ENCODE results near the gene PRKN.

PRKN gene

DNA sequence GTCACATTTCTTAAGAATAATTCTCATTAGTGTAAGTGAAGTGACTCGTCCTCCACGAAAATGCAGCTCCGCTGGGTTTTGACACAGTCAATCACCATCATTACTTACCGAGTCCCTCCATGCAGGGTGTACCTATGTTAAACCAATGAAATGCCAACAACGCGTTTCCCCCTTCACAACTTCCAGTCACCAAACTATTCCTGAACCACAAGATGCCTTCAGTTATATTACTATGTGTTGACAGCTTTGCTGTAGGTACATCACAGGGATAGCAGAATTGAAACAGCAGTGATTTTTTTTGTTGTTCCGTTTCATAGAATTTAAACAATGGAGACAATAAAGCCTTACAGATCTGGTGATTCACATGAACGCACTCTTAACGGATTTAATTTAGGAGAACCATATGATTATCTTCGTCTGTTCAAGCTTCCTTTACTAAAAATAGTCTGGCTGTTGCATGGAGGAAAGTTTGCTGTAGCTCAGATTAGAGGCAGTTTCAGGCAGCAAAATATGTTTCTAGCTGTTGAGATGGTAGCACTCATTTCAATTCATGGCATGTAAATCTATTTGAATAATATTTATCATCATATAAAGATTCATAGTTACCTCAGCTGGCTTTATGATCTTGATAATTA lies 652.8 kb downstream of the PRKN start:
- H3K27ac ChIP-seq (ENCODE audit: low read depth, low read length) = no peak overlapping the region
- peaks cover 0 to 6% (median 3%) of the 10 kb centered on the region in 5 donors for H3K9me3 ChIP-seq (ENCODE audit: control insufficient read depth in 5 of 5, low read length in 5 of 5)
- no peaks in the 10 kb centered on the region for H3K4me1 ChIP-seq (ENCODE audit: control insufficient read depth in 5 of 5, insufficient read depth in 5 of 5, low read length in 5 of 5)
- H3K9ac ChIP-seq (ENCODE audit: low read length in 5 of 5) = no peak overlapping the region
- H3K27me3 ChIP-seq (ENCODE audit: control insufficient read depth in 5 of 5, insufficient read depth in 4 of 5, low read length in 5 of 5) = no peaks in the 10 kb centered on the region
- H3K4me3 ChIP-seq (ENCODE audit: low read depth in 1 of 5, low read length in 5 of 5) = no peak overlapping the region
- no peaks in the 10 kb centered on the region for H3K36me3 ChIP-seq (ENCODE audit: control insufficient read depth in 5 of 5, insufficient read depth in 5 of 5, low read length in 5 of 5)

DNA sequence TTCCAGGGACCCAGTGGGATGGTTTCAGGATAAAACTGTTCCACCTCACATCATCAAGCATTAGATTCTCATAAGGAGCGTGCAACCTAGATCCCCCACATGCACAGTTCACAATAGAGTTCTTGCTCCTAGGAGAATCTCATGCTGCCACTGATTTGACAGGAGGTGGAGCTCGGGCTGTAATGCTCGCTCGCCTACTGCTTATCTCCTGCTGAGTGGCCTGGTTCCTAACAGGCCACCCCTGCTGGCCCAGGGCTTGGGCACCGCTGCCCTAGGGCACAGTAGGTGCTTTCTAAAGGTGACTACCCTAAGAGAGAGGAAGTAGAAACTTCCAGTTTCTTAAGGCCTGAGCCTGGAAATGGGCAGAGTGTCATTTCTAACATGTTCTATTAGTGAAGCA lies 656.9 kb downstream of the PRKN start:
- H3K36me3 ChIP-seq (ENCODE audit: control insufficient read depth in 5 of 5, insufficient read depth in 5 of 5, low read length in 5 of 5) = no peaks in the 10 kb centered on the region
- H3K9ac ChIP-seq (ENCODE audit: low read length in 5 of 5) = no peak overlapping the region
- H3K9me3 ChIP-seq (ENCODE audit: control insufficient read depth in 5 of 5, low read length in 5 of 5) = peaks cover 0 to 15% (median 5%) of the 10 kb centered on the region in 5 donors
- no peaks in the 10 kb centered on the region for H3K27me3 ChIP-seq (ENCODE audit: control insufficient read depth in 5 of 5, insufficient read depth in 4 of 5, low read length in 5 of 5)
- H3K27ac ChIP-seq (ENCODE audit: low read depth, low read length) = no peak overlapping the region
- no peak overlapping the region for H3K4me3 ChIP-seq (ENCODE audit: low read depth in 1 of 5, low read length in 5 of 5)
- H3K4me1 ChIP-seq (ENCODE audit: control insufficient read depth in 5 of 5, insufficient read depth in 5 of 5, low read length in 5 of 5) = no peaks in the 10 kb centered on the region

DNA sequence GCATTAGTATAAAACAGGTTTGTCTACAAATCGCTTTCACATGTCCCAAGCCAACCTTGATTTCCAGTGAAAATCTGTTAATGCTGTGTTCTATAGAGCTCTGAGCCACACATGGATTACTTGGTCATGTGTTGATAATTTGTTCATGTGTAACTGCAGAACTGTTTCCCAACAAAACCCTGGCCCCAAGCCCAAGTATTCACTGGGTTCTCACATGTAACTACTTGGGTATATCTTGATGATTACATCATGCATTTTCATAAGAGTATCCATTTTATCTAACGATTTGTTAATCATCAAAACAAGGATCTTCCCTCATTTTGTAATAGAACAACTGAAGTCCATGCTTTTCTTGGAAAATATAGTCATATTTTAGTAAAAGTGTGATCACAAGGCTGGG lies 657.6 kb downstream of the PRKN start:
- no peak overlapping the region for H3K4me3 ChIP-seq (ENCODE audit: low read depth in 1 of 5, low read length in 5 of 5)
- no peak overlapping the region for H3K9ac ChIP-seq (ENCODE audit: low read length in 5 of 5)
- H3K27ac ChIP-seq (ENCODE audit: low read depth, low read length) = no peak overlapping the region
- no peaks in the 10 kb centered on the region for H3K27me3 ChIP-seq (ENCODE audit: control insufficient read depth in 5 of 5, insufficient read depth in 4 of 5, low read length in 5 of 5)
- H3K9me3 ChIP-seq (ENCODE audit: control insufficient read depth in 5 of 5, low read length in 5 of 5) = peaks cover 0 to 15% (median 5%) of the 10 kb centered on the region in 5 donors
- no peaks in the 10 kb centered on the region for H3K36me3 ChIP-seq (ENCODE audit: control insufficient read depth in 5 of 5, insufficient read depth in 5 of 5, low read length in 5 of 5)
- no peaks in the 10 kb centered on the region for H3K4me1 ChIP-seq (ENCODE audit: control insufficient read depth in 5 of 5, insufficient read depth in 5 of 5, low read length in 5 of 5)

DNA sequence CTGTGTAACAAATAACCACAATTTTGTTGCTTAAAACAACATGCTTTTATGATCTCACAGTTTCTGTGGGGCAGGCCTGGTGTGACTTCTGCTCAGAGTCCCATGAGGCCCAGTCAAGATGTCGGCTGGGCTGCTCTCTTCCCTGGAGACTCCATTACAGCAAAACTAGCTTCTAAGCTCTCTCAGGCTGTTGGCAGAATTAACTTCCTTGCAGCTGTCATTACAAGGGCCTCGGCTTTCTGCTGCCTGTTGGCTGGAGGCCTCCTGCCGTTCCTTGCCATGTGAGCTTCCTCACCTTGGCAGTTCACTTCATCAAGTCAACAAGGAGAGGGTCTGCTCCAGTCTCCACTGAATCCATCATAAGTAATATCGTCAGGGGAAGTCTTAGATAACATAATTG lies 659.2 kb downstream of the PRKN start:
- Histone ChIP-seq H3K27me3 (ENCODE audit: control insufficient read depth in 5 of 5, insufficient read depth in 4 of 5, low read length in 5 of 5) (no peaks in the 10 kb centered on the region), H3K36me3 (ENCODE audit: control insufficient read depth in 5 of 5, insufficient read depth in 5 of 5, low read length in 5 of 5) (no peaks in the 10 kb centered on the region), H3K4me3 (ENCODE audit: low read depth in 1 of 5, low read length in 5 of 5) (no peak overlapping the region), H3K9me3 (ENCODE audit: control insufficient read depth in 5 of 5, low read length in 5 of 5) (peaks cover 0 to 15% (median 5%) of the 10 kb centered on the region in 5 donors), H3K9ac (ENCODE audit: low read length in 5 of 5) (no peak overlapping the region), H3K4me1 (ENCODE audit: control insufficient read depth in 5 of 5, insufficient read depth in 5 of 5, low read length in 5 of 5) (no peaks in the 10 kb centered on the region), H3K27ac (ENCODE audit: low read depth, low read length) (no peak overlapping the region)

DNA sequence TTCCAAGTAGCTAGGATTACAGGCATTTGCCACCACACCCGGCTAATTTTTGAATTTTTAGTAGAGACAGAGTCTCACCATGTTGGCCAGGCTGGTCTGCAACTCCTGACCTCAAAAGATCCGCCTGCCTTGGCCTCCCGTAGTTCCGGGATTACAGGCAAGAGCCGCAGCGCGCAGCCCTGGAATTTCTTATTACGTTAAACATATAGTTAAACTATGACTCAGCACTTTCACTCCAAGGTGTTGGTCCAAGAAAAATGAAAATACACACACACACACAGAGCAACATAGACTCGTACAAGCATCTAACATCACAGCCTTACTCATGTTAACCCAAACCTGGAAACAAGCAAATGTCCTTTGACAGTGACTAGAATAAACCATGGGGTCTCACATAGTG lies 663.9 kb downstream of the PRKN start:
- H3K4me1 ChIP-seq (ENCODE audit: control insufficient read depth in 5 of 5, insufficient read depth in 5 of 5, low read length in 5 of 5) = no peaks in the 10 kb centered on the region
- H3K36me3 ChIP-seq (ENCODE audit: control insufficient read depth in 5 of 5, insufficient read depth in 5 of 5, low read length in 5 of 5) = no peaks in the 10 kb centered on the region
- no peaks in the 10 kb centered on the region for H3K27me3 ChIP-seq (ENCODE audit: control insufficient read depth in 5 of 5, insufficient read depth in 4 of 5, low read length in 5 of 5)
- no peak overlapping the region for H3K9ac ChIP-seq (ENCODE audit: low read length in 5 of 5)
- no peak overlapping the region for H3K27ac ChIP-seq (ENCODE audit: low read depth, low read length)
- H3K9me3 ChIP-seq (ENCODE audit: control insufficient read depth in 5 of 5, low read length in 5 of 5) = peaks cover 0 to 8% (median 0%) of the 10 kb centered on the region in 5 donors
- H3K4me3 ChIP-seq (ENCODE audit: low read depth in 1 of 5, low read length in 5 of 5) = no peak overlapping the region

DNA sequence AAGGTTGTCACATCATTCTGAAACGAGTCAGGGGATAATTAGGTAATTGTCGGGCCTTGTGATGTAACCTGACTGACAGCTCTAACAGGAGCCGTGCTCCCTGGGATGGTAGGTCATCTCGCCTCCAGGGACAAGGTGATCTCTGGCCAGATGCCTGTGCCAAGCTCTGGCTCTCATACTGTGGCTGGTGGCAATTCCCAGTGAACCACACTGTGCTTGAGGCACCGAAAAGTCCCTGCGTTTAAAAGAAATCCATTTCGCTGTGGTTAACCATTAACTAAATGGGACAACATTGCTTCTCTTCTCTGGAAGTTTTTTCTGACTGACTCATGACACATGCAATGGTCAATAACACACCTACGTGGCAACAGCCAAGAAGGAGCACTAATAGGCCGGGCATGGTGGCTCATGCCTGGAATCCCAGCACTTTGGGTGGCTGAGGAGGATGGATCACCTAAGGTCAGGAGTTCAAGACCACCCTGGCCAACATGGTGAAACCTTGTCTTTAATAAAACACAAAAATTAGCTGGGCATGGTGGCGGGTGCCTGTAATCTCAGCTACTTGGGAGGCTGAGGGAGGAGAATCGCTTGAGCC lies 669.2 kb downstream of the PRKN start:
- Histone ChIP-seq H3K36me3 (ENCODE audit: control insufficient read depth in 5 of 5, insufficient read depth in 5 of 5, low read length in 5 of 5) (no peaks in the 10 kb centered on the region), H3K27me3 (ENCODE audit: control insufficient read depth in 5 of 5, insufficient read depth in 4 of 5, low read length in 5 of 5) (no peaks in the 10 kb centered on the region), H3K27ac (ENCODE audit: low read depth, low read length) (no peak overlapping the region), H3K9ac (ENCODE audit: low read length in 5 of 5) (no peak overlapping the region), H3K4me3 (ENCODE audit: low read depth in 1 of 5, low read length in 5 of 5) (no peak overlapping the region), H3K9me3 (ENCODE audit: control insufficient read depth in 5 of 5, low read length in 5 of 5) (no peaks in the 10 kb centered on the region), H3K4me1 (ENCODE audit: control insufficient read depth in 5 of 5, insufficient read depth in 5 of 5, low read length in 5 of 5) (no peaks in the 10 kb centered on the region)

DNA sequence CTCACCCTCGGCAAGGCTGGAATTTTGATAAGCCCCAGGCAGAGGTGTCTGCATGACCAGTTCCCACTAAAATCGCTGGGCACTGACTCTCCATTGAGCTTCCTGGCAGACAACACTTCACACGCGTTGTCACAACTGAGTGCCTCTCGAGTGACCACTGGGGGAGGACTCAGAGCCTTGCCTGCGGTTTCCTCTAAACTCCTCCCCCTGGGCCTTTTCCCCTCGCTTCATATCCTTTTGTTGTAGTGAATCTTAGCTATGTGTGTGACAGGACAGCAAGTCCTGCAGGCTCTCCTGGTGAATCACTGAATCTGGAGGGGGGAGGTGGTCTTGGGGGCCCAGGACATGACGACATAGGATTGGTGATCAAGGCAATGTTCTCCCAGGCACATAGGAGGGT lies 670.8 kb downstream of the PRKN start:
- Histone ChIP-seq H3K4me3 (ENCODE audit: low read depth in 1 of 5, low read length in 5 of 5) (no peak overlapping the region), H3K27me3 (ENCODE audit: control insufficient read depth in 5 of 5, insufficient read depth in 4 of 5, low read length in 5 of 5) (no peaks in the 10 kb centered on the region), H3K4me1 (ENCODE audit: control insufficient read depth in 5 of 5, insufficient read depth in 5 of 5, low read length in 5 of 5) (no peaks in the 10 kb centered on the region), H3K27ac (ENCODE audit: low read depth, low read length) (no peak overlapping the region), H3K9me3 (ENCODE audit: control insufficient read depth in 5 of 5, low read length in 5 of 5) (no peaks in the 10 kb centered on the region), H3K36me3 (ENCODE audit: control insufficient read depth in 5 of 5, insufficient read depth in 5 of 5, low read length in 5 of 5) (no peaks in the 10 kb centered on the region), H3K9ac (ENCODE audit: low read length in 5 of 5) (no peak overlapping the region)

DNA sequence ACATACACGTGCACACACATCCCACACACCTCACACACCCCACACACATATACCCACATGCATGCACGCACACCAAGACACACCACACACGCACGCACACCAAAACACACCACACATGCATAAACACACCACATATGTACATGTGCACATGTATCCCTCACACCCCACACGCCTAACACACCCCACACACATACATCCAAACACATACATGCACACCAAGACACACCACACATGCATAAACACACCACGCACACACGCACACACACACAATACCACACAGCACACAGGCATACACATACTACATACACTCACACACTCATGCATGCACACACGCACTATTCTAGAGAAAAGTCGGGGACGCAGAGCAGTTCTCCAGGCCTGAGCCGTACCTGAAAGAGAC lies 671.5 kb downstream of the PRKN start:
- Histone ChIP-seq H3K9me3 (ENCODE audit: control insufficient read depth in 5 of 5, low read length in 5 of 5) (no peaks in the 10 kb centered on the region), H3K27me3 (ENCODE audit: control insufficient read depth in 5 of 5, insufficient read depth in 4 of 5, low read length in 5 of 5) (no peaks in the 10 kb centered on the region), H3K27ac (ENCODE audit: low read depth, low read length) (no peak overlapping the region), H3K4me1 (ENCODE audit: control insufficient read depth in 5 of 5, insufficient read depth in 5 of 5, low read length in 5 of 5) (no peaks in the 10 kb centered on the region), H3K9ac (ENCODE audit: low read length in 5 of 5) (no peak overlapping the region), H3K4me3 (ENCODE audit: low read depth in 1 of 5, low read length in 5 of 5) (no peak overlapping the region), H3K36me3 (ENCODE audit: control insufficient read depth in 5 of 5, insufficient read depth in 5 of 5, low read length in 5 of 5) (no peaks in the 10 kb centered on the region)

DNA sequence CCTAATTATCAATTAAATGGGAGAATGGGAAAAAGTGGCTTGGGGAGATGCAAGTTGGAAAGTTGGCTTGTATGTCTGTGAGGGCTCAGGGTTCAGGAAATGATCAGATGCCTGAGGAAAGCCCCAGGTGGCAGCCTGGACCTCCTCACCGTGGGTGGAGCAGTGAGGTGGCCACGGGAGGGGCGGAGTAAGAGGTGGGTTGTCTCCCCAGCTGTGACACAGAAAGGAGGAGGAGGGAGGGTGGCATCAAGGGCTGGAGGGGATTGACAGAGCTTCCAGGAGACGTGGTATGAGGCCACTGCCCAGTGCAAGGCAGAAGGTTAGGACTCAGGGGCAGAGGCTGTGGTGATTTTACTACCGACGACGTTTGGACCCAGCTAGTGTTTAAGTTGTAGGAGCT lies 672.2 kb downstream of the PRKN start:
- H3K27ac ChIP-seq (ENCODE audit: low read depth, low read length) = no peak overlapping the region

DNA sequence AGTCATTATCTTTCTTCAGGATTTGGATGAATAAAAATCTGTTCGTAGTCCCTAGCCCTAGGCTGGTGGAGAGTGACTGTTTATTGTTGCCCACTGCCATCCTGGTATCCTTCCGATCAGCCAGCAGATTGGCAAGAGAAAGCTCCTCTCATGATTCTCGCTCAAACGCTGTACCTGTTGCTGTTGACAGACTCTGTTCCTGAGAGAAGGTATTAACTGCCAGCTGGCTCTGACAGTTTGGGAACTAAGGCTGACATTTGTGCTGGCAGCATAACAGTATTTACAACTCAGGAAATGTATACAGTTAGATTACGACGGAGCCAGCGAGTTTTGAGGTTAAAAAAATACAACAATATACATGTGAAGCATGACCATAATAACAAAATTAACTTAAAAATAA lies 674.5 kb downstream of the PRKN start:
- Histone ChIP-seq H3K9me3 (ENCODE audit: control insufficient read depth in 5 of 5, low read length in 5 of 5) (no peaks in the 10 kb centered on the region), H3K27me3 (ENCODE audit: control insufficient read depth in 5 of 5, insufficient read depth in 4 of 5, low read length in 5 of 5) (no peaks in the 10 kb centered on the region), H3K27ac (ENCODE audit: low read depth, low read length) (no peak overlapping the region), H3K4me1 (ENCODE audit: control insufficient read depth in 5 of 5, insufficient read depth in 5 of 5, low read length in 5 of 5) (no peaks in the 10 kb centered on the region), H3K9ac (ENCODE audit: low read length in 5 of 5) (no peak overlapping the region), H3K36me3 (ENCODE audit: control insufficient read depth in 5 of 5, insufficient read depth in 5 of 5, low read length in 5 of 5) (no peaks in the 10 kb centered on the region), H3K4me3 (ENCODE audit: low read depth in 1 of 5, low read length in 5 of 5) (no peak overlapping the region)

More for the DNA sequence above, 672.2 kb downstream of the PRKN start:
- Histone ChIP-seq H3K36me3 (ENCODE audit: control insufficient read depth in 5 of 5, insufficient read depth in 5 of 5, low read length in 5 of 5) (no peaks in the 10 kb centered on the region), H3K4me3 (ENCODE audit: low read depth in 1 of 5, low read length in 5 of 5) (no peak overlapping the region), H3K4me1 (ENCODE audit: control insufficient read depth in 5 of 5, insufficient read depth in 5 of 5, low read length in 5 of 5) (no peaks in the 10 kb centered on the region), H3K9me3 (ENCODE audit: control insufficient read depth in 5 of 5, low read length in 5 of 5) (no peaks in the 10 kb centered on the region), H3K9ac (ENCODE audit: low read length in 5 of 5) (no peak overlapping the region), H3K27me3 (ENCODE audit: control insufficient read depth in 5 of 5, insufficient read depth in 4 of 5, low read length in 5 of 5) (no peaks in the 10 kb centered on the region)
